Limb (tissue), 2 donors: ENCODE results near the gene STARD3.

ENCODE experiments used
- DNase-seq, 2 donors: peaks; one replicate each; pipeline ENCODE4 v3.0.0-alpha.2; 2016; ENCODE audit errors: extremely low spot score in 2 of 2

The STARD3 gene

GRCh38 chr17:39618956-39619785 is 17.8 kb upstream of the STARD3 start:
- DNase-seq = no peak

GRCh38 chr17:39619786-39620101 is 17.2 kb upstream of the STARD3 start:
- DNase-seq = no peak

- peak; percentile 82 to 96 for DNase-seq
These were observed 15.2 kb upstream of the STARD3 start for GRCh38 chr17:39621523-39622379.

GRCh38 chr17:39622380-39623006 is 14.5 kb upstream of the STARD3 start:
- DNase-seq = no peak

- DNase-seq = peak; percentile 50 to 89
These were observed 13.5 kb upstream of the STARD3 start for GRCh38 chr17:39623356-39623950.

- DNase-seq = no peak
These were observed 12.6 kb upstream of the STARD3 start for GRCh38 chr17:39624313-39624712.

GRCh38 chr17:39625198-39625785 is 11.7 kb upstream of the STARD3 start:
- DNase-seq = no peak

GRCh38 chr17:39626171-39627046 is 10.5 kb upstream of the STARD3 start, which contains the start of gene PPP1R1B:
PPP1R1B (plus strand) TSS chr17:39626952; CDS start chr17:39627393, 441 bp downstream.
- no peak for DNase-seq

GRCh38 chr17:39627047-39627711 is 9.8 kb upstream of the STARD3 start:
- no peak for DNase-seq

GRCh38 chr17:39627712-39628516 is 9.0 kb upstream of the STARD3 start:
- no peak for DNase-seq

GRCh38 chr17:39628655-39629493 is 8.1 kb upstream of the STARD3 start:
- no peak for DNase-seq

- DNase-seq = no peak
These were observed 7.5 kb upstream of the STARD3 start for GRCh38 chr17:39629494-39629880.

GRCh38 chr17:39629898-39630297 is 7.0 kb upstream of the STARD3 start:
- no peak for DNase-seq

GRCh38 chr17:39631403-39631802 is 5.5 kb upstream of the STARD3 start:
- DNase-seq = no peak

GRCh38 chr17:39632153-39632941 is 4.6 kb upstream of the STARD3 start:
- peak in 1 of 2 donors; percentile 60 for DNase-seq

- DNase-seq = no peak
These were observed 3.3 kb upstream of the STARD3 start for GRCh38 chr17:39633570-39634183.

GRCh38 chr17:39634384-39634871 is 2.5 kb upstream of the STARD3 start:
- peak in 1 of 2 donors; percentile 50 for DNase-seq
